C4-2B (cell line): ENCODE data around the gene ZNF429.

Experiments
- ZFX ChIP-seq: fragments of 450-650 bp; IDR thresholded peaks from 2 replicates; pipeline ENCODE4 v1.6.1; 2017
- TF ChIP-seq, protein P1 (sequence below): fragments of 450-650 bp; conservative IDR thresholded peaks from 2 replicates; pipeline ENCODE4 v1.5.1; 2017; ENCODE audit warnings: mild to moderate bottlenecking

DNA sequence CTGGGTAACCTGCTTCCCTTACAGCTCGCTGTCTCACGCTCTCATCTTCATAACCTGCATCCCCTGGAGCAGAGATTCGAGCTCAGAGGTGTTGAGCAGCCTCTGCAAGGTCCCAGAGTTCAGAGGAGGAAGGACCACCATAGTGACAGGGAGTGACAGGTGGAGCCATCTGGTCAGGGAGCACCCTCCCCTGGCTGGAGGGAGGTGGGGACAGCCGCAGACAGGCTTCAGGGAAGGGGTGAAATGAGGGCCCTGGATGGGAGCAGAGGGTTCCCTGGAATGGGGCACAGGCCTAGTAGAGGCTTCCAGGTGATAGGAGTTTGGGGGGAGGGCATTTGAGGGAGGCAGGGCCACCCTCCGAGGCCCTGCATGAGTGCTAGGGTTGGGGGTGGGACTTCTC, 82.1 kb downstream of the ZNF429 start:
- TF ChIP-seq, protein P1, sequence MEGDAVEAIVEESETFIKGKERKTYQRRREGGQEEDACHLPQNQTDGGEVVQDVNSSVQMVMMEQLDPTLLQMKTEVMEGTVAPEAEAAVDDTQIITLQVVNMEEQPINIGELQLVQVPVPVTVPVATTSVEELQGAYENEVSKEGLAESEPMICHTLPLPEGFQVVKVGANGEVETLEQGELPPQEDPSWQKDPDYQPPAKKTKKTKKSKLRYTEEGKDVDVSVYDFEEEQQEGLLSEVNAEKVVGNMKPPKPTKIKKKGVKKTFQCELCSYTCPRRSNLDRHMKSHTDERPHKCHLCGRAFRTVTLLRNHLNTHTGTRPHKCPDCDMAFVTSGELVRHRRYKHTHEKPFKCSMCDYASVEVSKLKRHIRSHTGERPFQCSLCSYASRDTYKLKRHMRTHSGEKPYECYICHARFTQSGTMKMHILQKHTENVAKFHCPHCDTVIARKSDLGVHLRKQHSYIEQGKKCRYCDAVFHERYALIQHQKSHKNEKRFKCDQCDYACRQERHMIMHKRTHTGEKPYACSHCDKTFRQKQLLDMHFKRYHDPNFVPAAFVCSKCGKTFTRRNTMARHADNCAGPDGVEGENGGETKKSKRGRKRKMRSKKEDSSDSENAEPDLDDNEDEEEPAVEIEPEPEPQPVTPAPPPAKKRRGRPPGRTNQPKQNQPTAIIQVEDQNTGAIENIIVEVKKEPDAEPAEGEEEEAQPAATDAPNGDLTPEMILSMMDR: no peak
- no peak for TF ChIP-seq ZFX
